ENCODE measurements around the gene TNFRSF6B. TPM values are rescaled to one million over a fixed set of nuclear protein-coding genes. Genes with fewer than 3 reads are reported as not detected.

TNFRSF6B gene
- total and polyA plus RNA-seq, 2 donors from 2014 or later = 2.4 to 64.5 TPM

DNA sequence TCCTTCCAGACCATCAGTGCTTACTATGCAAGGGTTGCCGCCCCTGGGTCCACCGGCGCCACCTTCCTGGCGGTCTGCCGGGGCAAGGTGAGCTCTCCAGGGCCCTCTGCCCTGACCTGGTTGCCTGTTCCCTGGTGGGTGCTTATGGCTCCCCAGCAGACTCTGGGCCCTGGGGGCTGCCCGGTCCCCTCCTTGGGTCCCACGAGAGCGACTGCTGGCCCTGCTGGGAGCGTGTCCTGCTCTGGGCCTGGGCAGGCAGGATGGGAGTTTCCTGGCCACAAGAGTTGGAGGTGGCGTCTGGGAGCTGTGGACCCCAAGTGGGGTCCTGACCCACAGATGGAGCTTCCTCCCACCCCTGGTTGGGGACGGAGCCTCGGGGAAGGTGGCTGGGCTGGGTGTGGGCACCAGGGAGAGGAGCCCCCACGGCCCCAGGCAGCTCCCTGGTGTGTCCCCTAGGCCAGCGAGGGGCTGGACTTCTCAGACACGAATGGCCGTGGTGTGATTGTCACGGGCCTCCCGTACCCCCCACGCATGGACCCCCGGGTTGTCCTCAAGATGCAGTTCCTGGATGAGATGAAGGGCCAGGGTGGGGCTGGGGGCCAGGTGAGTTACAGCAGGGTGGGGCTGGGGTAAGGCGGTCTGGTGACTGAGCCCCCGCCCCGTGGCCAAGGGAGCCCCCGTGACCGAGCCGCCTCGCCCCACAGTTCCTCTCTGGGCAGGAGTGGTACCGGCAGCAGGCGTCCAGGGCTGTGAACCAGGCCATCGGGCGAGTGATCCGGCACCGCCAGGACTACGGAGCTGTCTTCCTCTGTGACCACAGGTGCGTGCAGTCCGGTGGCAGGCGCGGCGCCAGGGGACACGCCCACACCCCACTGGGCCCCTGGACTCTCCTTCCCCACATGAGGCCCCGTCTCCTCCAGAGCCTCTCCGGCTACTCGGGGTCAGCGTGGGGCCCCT is 7.1 kb upstream of the TNFRSF6B start:
- FAIRE-seq (no peak), DNase-seq (peak in 1 of 5 donors; percentile 82)
- H3K9ac ChIP-seq (ENCODE audit: low read length in 3 of 3) = no peak overlapping the region
- H3K9me3 ChIP-seq (ENCODE audit: control insufficient read depth in 2 of 3, insufficient read depth in 1 of 3, low read length in 3 of 3) = no peaks in the 10 kb centered on the region
- no peaks in the 10 kb centered on the region for H3K36me3 ChIP-seq (ENCODE audit: control insufficient read depth in 2 of 3, insufficient read depth in 3 of 3, low read length in 3 of 3)
- peak overlapping the region; percentile 92 for H3K27ac ChIP-seq (ENCODE audit: low read depth in 2 of 2, low read length in 2 of 2)
- TF ChIP-seq, protein P1, sequence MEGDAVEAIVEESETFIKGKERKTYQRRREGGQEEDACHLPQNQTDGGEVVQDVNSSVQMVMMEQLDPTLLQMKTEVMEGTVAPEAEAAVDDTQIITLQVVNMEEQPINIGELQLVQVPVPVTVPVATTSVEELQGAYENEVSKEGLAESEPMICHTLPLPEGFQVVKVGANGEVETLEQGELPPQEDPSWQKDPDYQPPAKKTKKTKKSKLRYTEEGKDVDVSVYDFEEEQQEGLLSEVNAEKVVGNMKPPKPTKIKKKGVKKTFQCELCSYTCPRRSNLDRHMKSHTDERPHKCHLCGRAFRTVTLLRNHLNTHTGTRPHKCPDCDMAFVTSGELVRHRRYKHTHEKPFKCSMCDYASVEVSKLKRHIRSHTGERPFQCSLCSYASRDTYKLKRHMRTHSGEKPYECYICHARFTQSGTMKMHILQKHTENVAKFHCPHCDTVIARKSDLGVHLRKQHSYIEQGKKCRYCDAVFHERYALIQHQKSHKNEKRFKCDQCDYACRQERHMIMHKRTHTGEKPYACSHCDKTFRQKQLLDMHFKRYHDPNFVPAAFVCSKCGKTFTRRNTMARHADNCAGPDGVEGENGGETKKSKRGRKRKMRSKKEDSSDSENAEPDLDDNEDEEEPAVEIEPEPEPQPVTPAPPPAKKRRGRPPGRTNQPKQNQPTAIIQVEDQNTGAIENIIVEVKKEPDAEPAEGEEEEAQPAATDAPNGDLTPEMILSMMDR (IDR thresholded peaks at IDR 0.05; ENCODE audit: borderline replicate concordance, extremely low read depth, insufficient read depth) = no peak
- no peak overlapping the region for H3K4me3 ChIP-seq (ENCODE audit: low read length in 3 of 3)
- H3K4me1 ChIP-seq (ENCODE audit: control insufficient read depth in 2 of 3, insufficient read depth in 2 of 3, low read depth in 1 of 3, low read length in 3 of 3) = peaks cover 0 to 21% (median 5%) of the 10 kb centered on the region in 3 donors
- intact Hi-C loops (cut with DNase I) = no loop called here
- H3K27me3 ChIP-seq (ENCODE audit: control insufficient read depth, insufficient read depth, low read length) = no peaks in the 10 kb centered on the region

DNA sequence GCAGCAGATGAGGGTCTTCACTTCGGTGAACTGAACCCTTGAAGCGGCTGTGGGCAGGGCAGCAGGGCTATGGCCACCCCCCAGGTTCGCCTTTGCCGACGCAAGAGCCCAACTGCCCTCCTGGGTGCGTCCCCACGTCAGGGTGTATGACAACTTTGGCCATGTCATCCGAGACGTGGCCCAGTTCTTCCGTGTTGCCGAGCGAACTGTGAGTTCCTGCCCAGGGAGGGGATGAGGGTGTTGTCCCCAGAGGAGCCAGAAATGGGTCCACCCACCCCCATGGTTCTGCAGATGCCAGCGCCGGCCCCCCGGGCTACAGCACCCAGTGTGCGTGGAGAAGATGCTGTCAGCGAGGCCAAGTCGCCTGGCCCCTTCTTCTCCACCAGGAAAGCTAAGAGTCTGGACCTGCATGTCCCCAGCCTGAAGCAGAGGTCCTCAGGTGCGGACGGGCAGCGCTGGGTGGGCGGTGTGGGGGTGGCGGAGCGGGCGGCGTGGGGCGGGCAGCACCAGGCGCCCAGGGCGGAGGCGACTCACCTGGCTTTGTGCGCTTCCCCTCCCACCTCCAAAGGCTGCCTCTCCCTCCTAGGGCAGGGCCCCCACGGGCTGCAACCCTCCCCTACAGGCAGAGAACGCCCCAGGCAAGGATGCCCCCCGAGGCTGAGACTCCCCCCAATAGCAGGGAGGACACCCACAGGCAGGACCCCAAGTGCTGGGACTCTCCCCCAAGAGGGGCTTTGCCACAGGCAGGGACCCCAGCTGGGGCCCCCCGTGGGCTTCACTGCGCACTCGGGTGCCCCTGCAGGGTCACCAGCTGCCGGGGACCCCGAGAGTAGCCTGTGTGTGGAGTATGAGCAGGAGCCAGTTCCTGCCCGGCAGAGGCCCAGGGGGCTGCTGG is 6.2 kb upstream of the TNFRSF6B start:
- Histone ChIP-seq H3K36me3 (ENCODE audit: control insufficient read depth in 2 of 3, insufficient read depth in 3 of 3, low read length in 3 of 3) (no peaks in the 10 kb centered on the region), H3K27ac (ENCODE audit: low read depth in 2 of 2, low read length in 2 of 2) (no peak overlapping the region), H3K9ac (ENCODE audit: low read length in 3 of 3) (no peak overlapping the region), H3K4me1 (ENCODE audit: control insufficient read depth in 2 of 3, insufficient read depth in 2 of 3, low read depth in 1 of 3, low read length in 3 of 3) (peaks cover 0 to 21% (median 5%) of the 10 kb centered on the region in 3 donors), H3K4me3 (ENCODE audit: low read length in 3 of 3) (no peak overlapping the region), H3K9me3 (ENCODE audit: control insufficient read depth in 2 of 3, insufficient read depth in 1 of 3, low read length in 3 of 3) (no peaks in the 10 kb centered on the region), H3K27me3 (ENCODE audit: control insufficient read depth, insufficient read depth, low read length) (no peaks in the 10 kb centered on the region)
- FAIRE-seq = no peak
- TF ChIP-seq, protein P1 (IDR thresholded peaks at IDR 0.05; ENCODE audit: borderline replicate concordance, extremely low read depth, insufficient read depth) = no peak
- DNase-seq = peak in 1 of 5 donors; percentile 77
- intact Hi-C loops (cut with DNase I) = no loop called here

DNA sequence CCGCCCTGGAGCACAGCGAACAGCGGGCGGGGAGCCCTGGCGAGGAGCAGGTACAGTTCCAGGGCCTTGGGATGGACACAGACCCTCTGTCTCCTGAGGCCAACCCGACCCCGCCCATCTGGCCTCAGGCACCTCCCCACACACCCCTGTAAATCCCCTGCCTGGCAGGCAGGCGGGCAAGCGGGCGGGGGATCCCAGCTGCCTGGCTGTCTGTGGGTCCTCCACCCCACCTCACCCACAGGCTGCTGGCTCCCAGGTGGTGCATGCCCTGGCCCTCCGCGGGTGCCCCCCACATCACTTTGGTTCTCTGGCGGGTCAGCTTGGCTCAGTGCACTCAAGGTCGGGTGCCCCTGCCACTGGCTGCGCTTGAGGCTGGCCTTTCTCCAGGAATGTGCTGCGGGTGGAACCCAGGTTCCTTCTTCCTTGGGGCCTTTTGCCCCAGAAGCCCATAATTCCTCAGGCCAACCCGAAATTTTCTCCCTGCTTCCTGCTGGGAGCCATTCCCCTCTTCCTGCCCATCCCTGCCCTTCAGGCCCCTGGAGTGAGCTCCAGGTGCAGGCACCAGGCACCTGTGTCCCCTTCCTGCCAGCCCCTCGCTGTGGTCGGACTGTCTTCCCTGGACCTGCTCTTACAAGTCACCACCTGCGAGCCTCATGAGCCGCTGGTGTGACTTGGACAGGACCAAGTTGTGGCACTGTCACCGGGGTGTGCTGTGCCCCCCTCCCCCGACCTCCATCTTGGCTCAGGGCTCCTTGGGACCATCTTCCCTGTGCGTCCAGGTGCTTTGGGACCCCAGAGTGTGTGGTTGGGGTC is 5.3 kb upstream of the TNFRSF6B start:
- intact Hi-C loops (cut with DNase I) = no loop called here
- FAIRE-seq (no peak), DNase-seq (peak in 1 of 5 donors; percentile 78)
- Histone ChIP-seq H3K36me3 (ENCODE audit: control insufficient read depth in 2 of 3, insufficient read depth in 3 of 3, low read length in 3 of 3) (no peaks in the 10 kb centered on the region), H3K9me3 (ENCODE audit: control insufficient read depth in 2 of 3, insufficient read depth in 1 of 3, low read length in 3 of 3) (no peaks in the 10 kb centered on the region), H3K4me1 (ENCODE audit: control insufficient read depth in 2 of 3, insufficient read depth in 2 of 3, low read depth in 1 of 3, low read length in 3 of 3) (peaks cover 0 to 15% (median 5%) of the 10 kb centered on the region in 3 donors), H3K9ac (ENCODE audit: low read length in 3 of 3) (no peak overlapping the region), H3K27me3 (ENCODE audit: control insufficient read depth, insufficient read depth, low read length) (no peaks in the 10 kb centered on the region), H3K27ac (ENCODE audit: low read depth in 2 of 2, low read length in 2 of 2) (no peak overlapping the region), H3K4me3 (ENCODE audit: low read length in 3 of 3) (no peak overlapping the region)
- TF ChIP-seq, protein P1 (IDR thresholded peaks at IDR 0.05; ENCODE audit: borderline replicate concordance, extremely low read depth, insufficient read depth) = no peak
